ENCODE results near the gene GDA. TPM values are rescaled to one million over a fixed set of nuclear protein-coding genes. Genes with fewer than 3 reads are reported as not detected.

Gene GDA
- total RNA-seq, 4 donors from 2014 or later = 0.46 to 2.0 (median 1.3) TPM; not detected in 1

DNA sequence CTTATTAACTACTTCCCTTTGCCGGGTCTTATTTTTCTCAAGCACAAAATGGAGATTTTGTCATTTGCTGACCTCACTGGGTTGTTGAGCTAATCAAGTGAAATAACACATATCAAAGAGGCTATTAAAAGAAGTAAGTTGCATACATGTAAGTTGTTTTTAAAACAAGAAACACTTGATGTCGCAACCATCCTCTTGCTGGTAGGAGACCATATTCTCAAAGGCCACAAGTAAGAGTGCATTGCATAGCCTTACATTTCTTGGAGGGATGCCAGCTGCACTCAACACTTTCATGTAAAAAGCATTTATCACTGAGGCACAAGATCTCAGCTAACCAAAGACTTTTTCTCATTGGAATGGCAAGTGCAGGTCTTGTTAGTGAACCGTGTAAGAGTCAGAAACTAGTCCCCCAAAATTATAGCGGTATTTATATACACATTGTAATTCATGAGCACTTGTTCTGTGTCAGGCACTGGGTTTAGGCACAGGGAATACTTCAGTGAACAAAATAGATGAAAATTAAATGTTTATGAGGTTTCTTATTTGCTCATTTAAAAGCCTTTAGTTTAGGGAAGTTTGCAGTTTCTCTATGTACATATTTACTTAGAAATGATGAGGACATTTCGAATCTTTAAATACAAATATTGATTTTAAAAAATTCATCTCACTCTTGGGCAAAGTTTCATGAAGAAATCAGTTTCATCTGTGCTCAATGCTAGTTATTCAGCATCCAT is 143.8 kb downstream of the GDA start:
- peak in 1 of 2 donors; percentile 37 for DNase-seq (ENCODE audit: low spot score in 2 of 2)
- H3K4me3 ChIP-seq (ENCODE audit: low read depth, poor library complexity, severe bottlenecking) = no peak overlapping the region
- intact Hi-C loops (cut with DNase I; ENCODE audit: low total_unique reads) = loop anchor here (5.0 kb wide), 1 partner anchor 299 kb away; no protein-coding TSS in a partner anchor
- 75 to 77% methylated on average over 5 of the region's 5 CpGs for WGBS, 2 donors
- no peak for TF ChIP-seq POLR2A (IDR thresholded peaks at IDR 0.05)
- TF ChIP-seq, protein P1, sequence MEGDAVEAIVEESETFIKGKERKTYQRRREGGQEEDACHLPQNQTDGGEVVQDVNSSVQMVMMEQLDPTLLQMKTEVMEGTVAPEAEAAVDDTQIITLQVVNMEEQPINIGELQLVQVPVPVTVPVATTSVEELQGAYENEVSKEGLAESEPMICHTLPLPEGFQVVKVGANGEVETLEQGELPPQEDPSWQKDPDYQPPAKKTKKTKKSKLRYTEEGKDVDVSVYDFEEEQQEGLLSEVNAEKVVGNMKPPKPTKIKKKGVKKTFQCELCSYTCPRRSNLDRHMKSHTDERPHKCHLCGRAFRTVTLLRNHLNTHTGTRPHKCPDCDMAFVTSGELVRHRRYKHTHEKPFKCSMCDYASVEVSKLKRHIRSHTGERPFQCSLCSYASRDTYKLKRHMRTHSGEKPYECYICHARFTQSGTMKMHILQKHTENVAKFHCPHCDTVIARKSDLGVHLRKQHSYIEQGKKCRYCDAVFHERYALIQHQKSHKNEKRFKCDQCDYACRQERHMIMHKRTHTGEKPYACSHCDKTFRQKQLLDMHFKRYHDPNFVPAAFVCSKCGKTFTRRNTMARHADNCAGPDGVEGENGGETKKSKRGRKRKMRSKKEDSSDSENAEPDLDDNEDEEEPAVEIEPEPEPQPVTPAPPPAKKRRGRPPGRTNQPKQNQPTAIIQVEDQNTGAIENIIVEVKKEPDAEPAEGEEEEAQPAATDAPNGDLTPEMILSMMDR (IDR thresholded peaks at IDR 0.05) = no peak

DNA sequence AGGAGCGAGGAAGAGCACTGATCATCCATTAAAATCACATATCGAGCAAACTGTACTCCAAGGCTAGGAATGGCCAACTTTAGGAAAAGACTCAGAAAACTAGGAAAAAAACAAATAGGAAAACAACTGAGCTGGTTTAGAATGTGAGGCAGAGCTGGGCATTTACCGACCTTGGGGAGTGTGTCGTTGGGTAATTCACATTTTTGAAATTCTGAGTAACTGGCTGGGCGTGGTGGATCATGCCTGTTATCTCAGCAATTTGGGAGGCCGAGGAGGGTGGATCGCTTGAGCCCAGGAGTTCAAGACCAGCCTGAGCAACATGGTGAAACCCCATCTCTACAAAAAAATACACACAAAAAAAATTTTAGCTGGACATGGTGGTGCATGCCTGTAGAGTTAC is 145.7 kb downstream of the GDA start:
- intact Hi-C loops (cut with DNase I; ENCODE audit: low total_unique reads) = loop anchor here (5.0 kb wide), 1 partner anchor 297 kb away; no protein-coding TSS in a partner anchor
- no peak overlapping the region for H3K4me3 ChIP-seq (ENCODE audit: low read depth, poor library complexity, severe bottlenecking)
- 63 to 71% methylated on average over 7 of the region's 7 CpGs for WGBS, 2 donors
- no peak for DNase-seq (ENCODE audit: low spot score in 2 of 2)
- no peak for TF ChIP-seq POLR2A (IDR thresholded peaks at IDR 0.05)
- TF ChIP-seq, protein P1 (IDR thresholded peaks at IDR 0.05) = no peak

DNA sequence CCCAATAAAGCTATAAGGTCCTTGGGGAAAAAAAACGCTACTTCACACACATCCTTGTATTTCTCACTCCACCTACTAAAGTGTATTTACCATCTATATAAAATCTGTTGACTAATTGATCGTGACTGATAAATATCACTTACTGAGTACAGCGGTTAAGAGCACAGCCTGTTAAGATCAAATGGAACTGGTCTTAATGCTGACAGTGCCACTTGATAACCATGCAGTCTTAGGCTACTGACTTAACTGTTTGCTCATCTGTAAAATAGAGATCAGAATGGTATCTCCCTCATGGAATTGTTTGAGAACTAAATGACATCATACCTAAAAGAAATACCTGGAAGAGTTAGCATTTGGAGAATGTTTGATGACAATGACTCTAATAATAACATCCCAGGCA is 148.3 kb downstream of the GDA start:
- DNase-seq (ENCODE audit: low spot score in 2 of 2) = no peak
- TF ChIP-seq, protein P1 (IDR thresholded peaks at IDR 0.05) = no peak
- no peak for TF ChIP-seq POLR2A (IDR thresholded peaks at IDR 0.05)
- H3K4me3 ChIP-seq (ENCODE audit: low read depth, poor library complexity, severe bottlenecking) = no peak overlapping the region
- intact Hi-C loops (cut with DNase I; ENCODE audit: low total_unique reads) = no loop called here
- 81 to 89% methylated on average over 3 of the region's 3 CpGs for WGBS, 2 donors

DNA sequence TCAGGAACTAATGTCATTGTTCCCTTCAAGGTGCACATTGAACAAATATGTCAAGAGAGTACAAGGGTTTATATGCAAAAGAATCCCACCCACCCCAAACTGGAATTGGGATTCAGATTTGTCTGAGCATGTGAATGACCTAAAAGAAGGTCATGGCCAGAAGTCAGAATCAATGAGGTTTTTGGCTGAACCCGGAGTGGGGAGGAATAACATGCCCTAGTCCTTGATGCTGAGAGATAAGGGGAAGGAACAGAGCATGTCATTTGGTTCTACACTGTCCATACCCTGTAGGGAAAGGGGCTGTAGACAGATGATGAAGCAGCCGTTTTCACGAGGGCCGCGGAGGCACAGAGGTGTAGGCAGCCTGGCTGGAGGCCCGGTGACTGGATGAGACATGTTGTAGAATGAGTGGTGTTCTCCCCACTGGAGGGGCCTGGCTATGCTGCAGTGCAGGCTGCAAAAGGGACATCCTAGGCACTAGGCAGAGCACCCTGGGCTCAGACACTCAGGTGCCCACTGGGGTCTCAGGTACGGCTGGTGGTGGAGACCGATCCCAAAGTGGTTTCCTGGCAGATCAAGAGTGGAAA is 149.9 kb downstream of the GDA start:
- no peak overlapping the region for H3K4me3 ChIP-seq (ENCODE audit: low read depth, poor library complexity, severe bottlenecking)
- intact Hi-C loops (cut with DNase I; ENCODE audit: low total_unique reads) = no loop called here
- WGBS, 2 donors = 49 to 75% methylated on average over 8 of the region's 8 CpGs
- DNase-seq (ENCODE audit: low spot score in 2 of 2) = no peak
- TF ChIP-seq, protein P1 (IDR thresholded peaks at IDR 0.05) = no peak
- no peak for TF ChIP-seq POLR2A (IDR thresholded peaks at IDR 0.05)

DNA sequence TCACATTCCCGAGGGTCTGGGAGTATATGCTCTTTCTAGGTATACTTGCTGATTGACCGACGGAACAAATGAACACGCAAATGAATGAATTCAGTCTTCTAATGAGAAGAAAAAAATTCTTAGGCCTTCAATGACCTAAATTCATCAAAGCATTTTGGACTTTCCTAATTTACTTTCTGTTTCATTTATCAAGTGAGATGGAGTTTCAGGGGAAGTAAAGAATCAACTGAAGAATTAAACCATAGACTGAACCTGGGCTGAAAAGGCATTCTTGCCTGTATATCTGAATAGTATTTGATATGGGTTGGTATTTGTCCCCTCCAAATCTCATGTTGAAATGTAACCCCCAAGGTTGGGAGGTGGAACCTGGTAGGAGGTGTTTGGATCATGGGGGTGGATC is 151.6 kb downstream of the GDA start:
- WGBS, 2 donors = 93 to 96% methylated on average over 4 of the region's 4 CpGs
- no peak overlapping the region for H3K4me3 ChIP-seq (ENCODE audit: low read depth, poor library complexity, severe bottlenecking)
- no peak for DNase-seq (ENCODE audit: low spot score in 2 of 2)
- TF ChIP-seq, protein P1 (IDR thresholded peaks at IDR 0.05) = no peak
- no peak for TF ChIP-seq POLR2A (IDR thresholded peaks at IDR 0.05)
- intact Hi-C loops (cut with DNase I; ENCODE audit: low total_unique reads) = no loop called here

Other genes with a start within 250 kb of the GDA start
- 10 to 100 TPM; 36.8 to 44.1 (median 40.1) TPM for gene ABHD17B, start 238.2 kb upstream of the GDA start, total RNA-seq
- 10 to 100 TPM in 3 of 4 donors, 1 to 10 TPM in 1; 7.9 to 17.3 (median 11.5) TPM for gene C9orf85, start 237.8 kb upstream of the GDA start, total RNA-seq
- not detected for gene C9orf57, start 88.8 kb upstream of the GDA start, total RNA-seq
- gene ZFAND5, start 215.8 kb downstream of the GDA start, total RNA-seq = 100 to 1,000 TPM in 3 of 4 donors, 10 to 100 TPM in 1; 99.6 to 305 (median 127) TPM

Measured in lower leg skin (tissue), 4 donors.